ENCODE measurements around the gene NCOA5. TPM values are rescaled to one million over a fixed set of nuclear protein-coding genes. Genes with fewer than 3 reads are reported as not detected.

NCOA5 gene
- total and polyA plus RNA-seq, 10 donors: 14.3 to 33.2 (median 27.7) TPM

- peaks cover 3 to 100% (median 58%) of the 10 kb centered on the region in 7 donors for H3K27me3 ChIP-seq (replicated peaks in 1 of 7)
- DNase-seq: no peak
- intact Hi-C loops (cut with DNase I; ENCODE audit: low total_unique reads): loop anchor here (10.0 kb wide), 1 partner anchor 57 kb away; the partner anchor contains the start of gene NCOA5
- H3K4me1 ChIP-seq: peaks cover 0 to 10% (median under 1%) of the 10 kb centered on the region in 6 donors
- TF ChIP-seq POLR2A (IDR thresholded peaks at IDR 0.05) (no peak), CTCF (IDR thresholded peaks at IDR 0.05 in 8 of 11, conservative IDR thresholded peaks at IDR 0.05 in 3 of 11) (no peak), POLR2AphosphoS5 (IDR thresholded peaks at IDR 0.05) (no peak)
- 67 to 85% (median 73%) methylated on average over 6 to 7 of the region's 7 CpGs for WGBS, 5 donors
- H3K4me3 ChIP-seq: no peak overlapping the region
- no peak overlapping the region for H3K27ac ChIP-seq
- no peaks in the 10 kb centered on the region for H3K36me3 ChIP-seq
- H3K9me3 ChIP-seq: peaks cover 0 to 7% (median 0%) of the 10 kb centered on the region in 8 donors
Measured at GRCh38 chr20:46028110-46028509, 61.7 kb downstream of the NCOA5 start.

GRCh38 chr20:46027245-46027853 is 62.4 kb downstream of the NCOA5 start:
- H3K27ac ChIP-seq: no peak overlapping the region
- H3K27me3 ChIP-seq (replicated peaks in 1 of 7): peaks cover 3 to 99% (median 55%) of the 10 kb centered on the region in 7 donors
- no peaks in the 10 kb centered on the region for H3K36me3 ChIP-seq
- TF ChIP-seq POLR2AphosphoS5 (IDR thresholded peaks at IDR 0.05) (no peak), CTCF (IDR thresholded peaks at IDR 0.05 in 8 of 11, conservative IDR thresholded peaks at IDR 0.05 in 3 of 11) (no peak), POLR2A (IDR thresholded peaks at IDR 0.05) (no peak)
- H3K4me1 ChIP-seq: peaks cover 3 to 18% (median 6%) of the 10 kb centered on the region in 6 donors
- peaks cover 0 to 7% (median 0%) of the 10 kb centered on the region in 8 donors for H3K9me3 ChIP-seq
- DNase-seq: no peak
- intact Hi-C loops (cut with DNase I; ENCODE audit: low total_unique reads): loop anchor here (10.0 kb wide), 1 partner anchor 57 kb away; the partner anchor contains the start of gene NCOA5
- WGBS, 5 donors: 6 to 16% (median 15%) methylated on average over 4 of the region's 4 CpGs
- no peak overlapping the region for H3K4me3 ChIP-seq

GRCh38 chr20:46025376-46025783 is 64.4 kb downstream of the NCOA5 start:
- Histone ChIP-seq H3K27ac (no peak overlapping the region), H3K9me3 (peaks cover 0 to 7% (median 0%) of the 10 kb centered on the region in 8 donors), H3K4me1 (peaks cover 7 to 29% (median 25%) of the 10 kb centered on the region in 6 donors), H3K4me3 (no peak overlapping the region), H3K36me3 (no peaks in the 10 kb centered on the region), H3K27me3 (replicated peaks in 1 of 7) (peaks cover 0 to 99% (median 43%) of the 10 kb centered on the region in 7 donors)
- DNase-seq: no peak
- intact Hi-C loops (cut with DNase I; ENCODE audit: low total_unique reads): loop anchor here (10.0 kb wide), 1 partner anchor 59 kb away; the partner anchor contains the start of gene NCOA5
- whole genome bisulfite sequencing, 5 donors: 70 to 77% (median 72%) methylated on average over 10 of the region's 10 CpGs
- TF ChIP-seq CTCF (IDR thresholded peaks at IDR 0.05 in 8 of 11, conservative IDR thresholded peaks at IDR 0.05 in 3 of 11): no peak
- TF ChIP-seq POLR2AphosphoS5 (IDR thresholded peaks at IDR 0.05): no peak
- no peak for TF ChIP-seq POLR2A (IDR thresholded peaks at IDR 0.05)

- intact Hi-C loops (cut with DNase I; ENCODE audit: low total_unique reads): loop anchor here (5.0 to 10.0 kb wide), 2 partner anchors 61 to 148 kb away; partner anchors contain the start of gene NCOA5
- Histone ChIP-seq H3K36me3 (no peaks in the 10 kb centered on the region), H3K9me3 (peaks cover 0 to 1% (median 0%) of the 10 kb centered on the region in 8 donors), H3K27me3 (replicated peaks in 1 of 7) (peaks cover 0 to 91% (median 32%) of the 10 kb centered on the region in 7 donors), H3K4me3 (no peak overlapping the region), H3K4me1 (peaks cover 9 to 30% (median 25%) of the 10 kb centered on the region in 6 donors), H3K27ac (no peak overlapping the region)
- no peak for DNase-seq
- TF ChIP-seq POLR2AphosphoS5 (IDR thresholded peaks at IDR 0.05) (no peak), CTCF (IDR thresholded peaks at IDR 0.05 in 8 of 11, conservative IDR thresholded peaks at IDR 0.05 in 3 of 11) (no peak), POLR2A (IDR thresholded peaks at IDR 0.05) (no peak)
- 65 to 78% (median 73%) methylated on average over 4 of the region's 4 CpGs for WGBS, 5 donors
Measured at GRCh38 chr20:46023999-46024398, 65.8 kb downstream of the NCOA5 start.
